CD4-positive, alpha-beta T cell treated with Interleukin-17A for 1 hour (primary cell): ENCODE measurements around the gene PTDSS2.
"Not testable (repeated sequence)": the region's sequence is repeated elsewhere in the genome, so short reads cannot be mapped to it uniquely, and the experiment has no call there.

Source experiments
- DNase-seq: peaks from one replicate; pipeline ENCODE4 v3.0.0-alpha.2; 2020

PTDSS2 gene

GRCh38 chr11:414318-414857 is 35.7 kb upstream of the PTDSS2 start:
- no peak for DNase-seq

DNA sequence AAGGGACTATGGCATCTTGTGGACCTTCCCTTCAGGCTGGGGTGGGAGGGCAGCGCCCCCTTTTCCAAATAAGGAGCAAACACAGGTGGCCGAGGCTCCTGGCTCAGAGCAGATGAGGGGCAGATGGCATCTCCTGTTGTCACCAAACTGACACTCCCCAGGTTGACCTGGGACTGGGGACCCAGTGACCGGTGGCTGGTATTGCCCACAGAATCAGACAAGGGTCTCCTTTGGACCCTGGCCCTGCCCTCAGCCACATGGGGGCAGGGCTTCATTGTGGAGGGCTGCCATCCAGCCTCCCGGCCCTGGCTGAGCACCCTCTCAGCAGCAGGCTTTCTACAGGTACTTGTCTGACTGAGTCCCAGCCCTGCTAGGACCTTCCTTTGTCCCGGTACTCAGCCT is 34.4 kb upstream of the PTDSS2 start:
- DNase-seq: no peak

DNA sequence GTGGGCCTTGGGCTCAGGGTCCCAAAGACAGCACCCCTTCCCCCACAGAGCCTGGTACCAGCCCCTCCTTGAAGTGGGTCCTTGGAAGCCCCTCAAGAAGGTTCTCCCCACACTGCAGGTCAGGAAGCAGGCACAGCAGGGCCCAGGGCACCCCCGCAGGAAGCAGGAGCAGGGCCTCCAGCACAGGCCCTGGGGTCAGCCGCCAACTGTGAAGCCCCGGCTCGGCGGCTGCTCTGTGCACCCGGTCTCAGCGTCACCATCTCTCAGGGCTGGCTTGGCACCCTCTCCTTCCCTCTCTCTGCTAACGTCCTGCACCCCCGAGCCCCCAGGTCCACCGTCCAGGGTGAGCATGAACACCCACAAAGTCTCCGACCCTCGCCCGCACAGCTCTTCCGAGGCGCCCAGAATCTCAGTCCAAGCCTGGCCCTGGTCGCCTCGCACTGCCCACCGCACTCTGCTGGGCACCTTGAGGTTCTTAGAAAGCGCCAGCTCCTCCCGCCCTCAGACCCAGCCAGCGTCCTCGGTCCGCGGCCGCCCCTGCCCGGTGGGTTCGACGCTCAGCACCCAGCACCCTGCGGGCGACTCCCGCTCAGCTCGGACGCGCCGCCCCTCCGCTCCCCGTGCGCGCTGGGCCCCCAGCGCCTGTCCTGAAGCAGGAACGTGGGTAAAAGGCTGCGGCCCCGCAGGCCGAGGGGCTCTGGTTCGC is 33.9 kb upstream of the PTDSS2 start:
- DNase-seq: no peak

DNA sequence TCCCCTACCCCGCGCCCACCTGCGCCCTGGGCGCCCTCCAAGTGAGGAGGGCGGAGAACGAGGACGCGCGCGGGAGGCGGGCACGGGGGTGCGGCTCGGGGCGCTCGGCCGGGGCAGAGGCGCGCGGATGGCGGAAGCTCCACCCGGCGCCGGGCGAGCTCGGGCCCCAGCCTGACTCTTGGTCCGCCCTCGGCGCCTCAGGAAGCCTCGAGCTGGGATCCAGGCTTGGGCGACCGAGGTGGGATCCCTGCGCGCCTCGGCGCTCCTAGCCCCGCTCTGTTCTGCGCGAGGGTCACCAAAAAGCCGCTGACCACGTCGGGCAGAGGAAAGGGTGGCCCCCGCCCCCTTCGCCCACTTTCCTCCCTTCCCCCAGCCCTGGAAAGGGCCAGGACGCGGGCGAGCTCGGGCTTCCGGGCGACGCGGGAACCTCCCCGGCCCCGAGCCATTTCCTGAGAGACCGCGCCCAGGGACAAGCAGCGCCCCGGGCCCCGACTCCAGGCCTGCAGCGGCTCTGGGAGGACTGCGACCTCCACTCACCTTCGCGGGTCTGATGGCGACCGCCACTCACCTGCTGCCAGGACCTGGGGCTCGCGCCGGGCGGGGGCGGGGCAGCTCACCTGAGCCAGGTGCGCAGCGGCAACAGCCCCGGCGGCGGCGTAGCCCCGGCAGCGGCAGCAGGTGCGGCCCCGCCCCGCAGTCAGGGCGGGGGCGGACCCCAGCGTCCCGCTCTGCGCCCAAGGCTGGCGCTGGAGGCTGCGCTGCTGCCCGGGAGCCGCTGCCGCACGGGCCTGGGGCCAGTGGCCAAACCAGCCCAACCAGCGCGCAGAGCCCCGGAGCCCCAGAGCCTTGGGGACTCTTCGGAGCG is 33.1 kb upstream of the PTDSS2 start:
- peak; percentile 44 for DNase-seq

GRCh38 chr11:417652-418342 is 32.3 kb upstream of the PTDSS2 start:
- no peak for DNase-seq

DNA sequence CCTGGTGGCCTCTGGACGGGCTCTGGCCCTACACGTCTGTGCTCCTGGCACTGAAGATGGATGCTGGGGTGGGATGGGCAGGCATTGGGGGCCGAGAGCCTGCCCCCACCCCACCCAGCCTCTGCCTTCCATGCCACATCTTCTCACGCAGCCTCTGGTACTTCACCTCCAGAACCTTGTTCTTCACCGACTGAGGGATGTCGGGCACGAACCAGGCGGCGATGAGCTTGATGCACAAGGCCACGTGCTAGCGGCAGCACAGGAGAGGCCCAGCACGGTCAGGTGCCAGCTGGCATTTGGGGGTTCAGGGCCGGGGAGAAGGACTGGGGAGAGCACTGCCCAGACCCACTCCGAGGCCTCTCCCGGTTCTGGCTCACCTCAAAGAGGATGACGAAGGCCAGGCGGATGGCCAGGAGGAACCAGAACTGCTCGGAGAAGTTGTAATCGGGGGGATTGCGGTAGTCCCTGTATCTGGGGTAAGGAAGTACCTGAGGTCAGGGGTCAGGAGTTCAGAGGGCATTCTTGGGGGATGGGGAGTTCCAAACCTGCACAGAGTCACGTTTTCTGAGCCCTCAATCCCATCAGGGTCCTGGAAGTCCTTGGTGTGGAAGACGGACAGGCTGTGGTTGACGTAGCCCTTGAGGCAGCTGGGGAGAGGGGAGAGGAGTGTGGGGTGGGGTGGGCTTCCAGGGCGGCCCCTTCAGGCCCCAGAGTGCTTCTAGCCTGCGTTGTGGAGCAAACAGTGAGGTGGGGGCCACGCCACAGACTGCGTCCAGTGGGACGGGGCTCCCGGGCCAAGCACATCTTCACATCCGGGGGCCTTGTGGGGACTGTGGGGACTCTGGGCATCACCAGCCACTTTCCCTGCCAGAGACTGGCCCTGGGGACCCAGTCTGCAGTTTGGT is 31.5 kb upstream of the PTDSS2 start:
- DNase-seq: no peak

DNA sequence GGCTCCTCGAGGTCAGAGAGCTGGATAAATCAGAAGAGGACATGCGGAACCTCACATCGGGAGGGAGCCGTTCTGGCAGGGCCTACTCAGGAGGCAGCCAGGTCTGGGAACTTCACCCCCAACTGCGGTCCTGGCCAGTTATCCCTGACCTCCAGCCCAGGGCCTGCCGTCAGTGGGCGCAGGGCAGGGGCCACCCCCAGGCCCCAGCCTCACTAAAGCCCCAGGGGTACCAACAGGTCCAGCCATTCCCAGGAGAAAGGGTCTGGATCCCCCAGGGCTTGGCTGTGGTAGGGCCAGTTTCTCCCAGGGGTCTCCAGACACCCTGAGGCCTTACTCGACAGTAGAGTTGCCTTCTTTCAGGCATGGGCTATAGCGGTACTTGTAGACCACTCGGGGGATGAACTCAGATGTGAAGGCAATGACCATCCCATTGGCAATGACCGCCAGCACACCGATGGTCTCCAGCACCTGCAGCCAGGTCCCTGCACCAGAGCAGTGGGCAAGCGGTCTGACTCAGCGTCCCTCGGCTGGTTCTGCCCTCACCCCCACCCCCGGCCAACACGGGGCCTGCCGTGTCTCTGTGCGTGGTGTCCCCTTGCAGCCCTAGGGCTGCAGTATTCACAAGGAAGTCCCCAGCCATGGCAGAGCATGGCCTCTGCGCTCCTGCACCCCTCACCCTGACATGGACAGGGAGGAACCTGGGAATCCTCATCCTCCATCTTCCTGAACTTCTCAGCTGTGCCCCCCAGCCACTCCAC is 30.7 kb upstream of the PTDSS2 start:
- DNase-seq: no peak

DNA sequence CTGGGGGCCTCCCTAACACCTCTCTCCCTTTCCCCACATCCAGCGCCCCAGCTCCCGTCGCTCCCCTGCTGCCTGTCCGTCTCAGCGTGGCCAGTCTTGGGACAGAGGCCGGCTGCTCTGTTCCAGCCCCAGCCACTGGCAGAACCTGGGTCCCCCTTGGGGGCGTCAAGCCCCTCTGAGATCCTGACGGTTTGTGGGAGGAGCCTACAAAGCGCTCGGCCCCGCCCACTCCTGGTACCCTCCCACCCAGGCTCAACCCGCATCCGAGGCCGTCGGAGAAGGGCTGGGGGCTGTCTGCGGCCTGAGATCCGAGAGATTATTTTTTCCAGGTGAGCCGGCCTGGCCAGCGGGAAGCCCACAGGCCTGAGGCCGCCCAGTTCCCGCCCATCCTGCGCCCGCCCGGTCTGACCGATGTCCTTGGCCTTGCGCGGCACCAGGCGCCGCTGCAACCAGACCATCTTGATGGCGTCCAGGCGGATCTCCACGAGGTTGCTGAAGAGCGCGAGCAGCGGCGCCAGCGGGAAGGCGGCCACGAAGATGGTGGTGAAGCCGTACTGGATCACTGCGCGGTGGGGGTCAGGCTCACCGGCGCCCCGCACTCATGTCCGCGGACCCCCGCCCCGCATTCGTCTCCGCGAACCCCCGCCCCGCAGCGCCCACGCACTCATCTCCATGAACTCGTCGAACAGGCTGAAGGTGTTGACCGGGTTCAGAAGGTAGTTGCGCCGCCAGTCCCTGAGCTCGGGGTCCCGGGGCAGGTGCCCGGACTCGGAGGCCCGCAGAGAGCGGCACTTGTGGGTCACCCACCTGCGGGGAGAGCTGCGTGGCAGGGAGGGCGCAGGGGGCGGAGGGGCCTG is 29.8 kb upstream of the PTDSS2 start:
- DNase-seq: no peak

GRCh38 chr11:420911-421321 is 29.2 kb upstream of the PTDSS2 start:
- DNase-seq: no peak

DNA sequence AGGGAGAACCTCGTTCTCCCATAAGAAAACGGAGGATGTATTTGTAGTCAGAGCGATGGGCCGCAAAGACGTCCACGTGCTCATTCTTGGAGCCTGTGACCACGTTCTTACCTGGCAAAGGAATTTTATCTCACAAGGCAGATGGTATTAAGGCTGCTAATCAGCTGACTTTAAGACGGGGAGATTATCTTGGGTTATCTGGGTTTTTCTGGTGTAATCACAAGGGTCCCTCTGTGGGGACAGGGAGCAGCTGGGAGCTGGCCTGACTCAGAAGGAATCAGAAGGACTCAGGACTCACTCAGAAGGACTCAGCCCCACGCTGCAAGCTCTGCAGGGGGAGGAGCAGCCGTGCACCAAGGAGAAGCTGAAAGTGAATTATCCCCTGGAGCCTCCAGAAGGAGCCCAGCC is 27.8 kb upstream of the PTDSS2 start:
- DNase-seq: no peak

DNA sequence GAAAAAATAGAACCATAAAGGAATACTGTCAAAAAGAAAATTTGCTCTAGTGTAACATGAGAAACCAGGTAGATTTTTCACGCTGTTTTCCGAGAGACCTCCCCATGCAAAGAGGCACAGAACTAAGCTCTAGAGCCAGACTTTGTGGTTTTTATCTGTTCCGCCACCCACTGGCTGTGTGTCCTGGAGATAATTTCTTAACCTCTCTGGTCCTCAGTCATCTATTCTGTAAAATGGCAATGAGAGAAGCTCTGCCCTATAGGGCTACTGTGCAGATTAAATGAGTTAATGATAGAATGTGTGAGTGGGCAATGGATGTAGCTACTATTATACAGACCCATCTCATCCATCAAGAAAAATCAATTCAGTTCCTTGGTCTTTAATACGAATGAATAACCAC is 25.8 kb upstream of the PTDSS2 start:
- DNase-seq: no peak

DNA sequence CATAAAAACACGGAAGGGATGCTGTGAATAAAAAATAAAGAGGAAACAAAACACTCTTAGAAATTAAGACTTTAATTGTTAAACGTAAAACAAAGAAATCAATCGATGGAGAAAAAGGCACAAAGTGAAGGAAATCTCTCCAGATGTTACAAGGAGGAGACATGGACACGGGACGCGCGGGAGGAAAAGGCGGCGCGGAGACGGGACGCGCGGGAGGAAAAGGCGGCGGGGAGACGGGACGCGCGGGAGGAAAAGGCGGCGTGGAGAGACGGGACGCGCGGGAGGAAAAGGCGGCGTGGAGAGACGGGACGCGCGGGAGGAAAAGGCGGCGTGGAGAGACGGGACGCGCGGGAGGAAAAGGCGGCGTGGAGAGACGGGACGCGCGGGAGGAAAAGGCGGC is 25.3 kb upstream of the PTDSS2 start:
- DNase-seq: not testable (repeated sequence)

GRCh38 chr11:425301-425700 is 24.8 kb upstream of the PTDSS2 start:
- DNase-seq: no peak

- no peak for DNase-seq
These were observed 23.2 kb upstream of the PTDSS2 start for GRCh38 chr11:426851-427250.

GRCh38 chr11:428295-428694 is 21.8 kb upstream of the PTDSS2 start:
- no peak for DNase-seq

DNA sequence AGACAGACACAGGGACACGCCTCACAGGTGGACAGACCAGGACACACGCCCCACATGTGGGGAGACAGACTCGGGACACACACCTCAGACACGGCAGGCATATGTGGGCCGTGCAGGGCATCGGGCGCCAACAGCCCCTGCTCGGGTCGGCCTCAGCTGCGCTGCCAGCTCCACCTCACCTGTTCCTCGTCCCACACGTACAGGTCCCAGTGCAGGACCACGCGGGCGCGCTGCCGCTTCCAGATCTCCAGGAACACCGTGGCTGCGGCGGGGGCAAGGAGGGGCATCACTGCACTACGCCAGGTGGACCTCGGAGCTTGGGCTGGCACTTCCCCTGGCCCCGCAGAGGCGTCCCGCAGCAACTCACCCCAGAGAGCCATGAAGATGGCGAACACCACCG is 20.7 kb upstream of the PTDSS2 start:
- DNase-seq: no peak

GRCh38 chr11:429931-430456 is 20.1 kb upstream of the PTDSS2 start:
- no peak for DNase-seq

DNA sequence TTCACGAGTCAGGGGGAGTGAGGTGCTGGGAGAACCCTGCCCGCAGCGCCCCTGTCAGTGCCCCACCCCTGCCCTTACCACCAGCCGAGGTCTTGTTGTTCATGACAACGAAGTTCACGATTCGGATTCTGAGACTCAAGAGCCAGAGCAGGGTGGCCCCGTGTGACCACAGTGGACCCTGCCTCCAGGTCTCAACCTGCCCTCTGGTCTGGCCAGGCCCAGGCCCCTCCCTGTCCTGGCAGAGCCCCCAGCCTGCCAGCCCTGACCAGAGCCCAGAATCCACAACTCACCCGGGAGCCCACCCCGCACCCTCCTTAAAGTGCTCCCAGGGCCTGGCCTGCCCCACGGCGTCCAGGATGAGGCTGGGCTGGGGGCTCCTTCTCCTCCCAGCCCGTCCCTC is 18.2 kb upstream of the PTDSS2 start:
- DNase-seq: no peak

- no peak for DNase-seq
These were observed 17.5 kb upstream of the PTDSS2 start for GRCh38 chr11:432501-433100.

- no peak for DNase-seq
These were observed 17.0 kb upstream of the PTDSS2 start for GRCh38 chr11:433111-433510.
